WERI-Rb-1 (cell line): ENCODE measurements around the gene IARS2.
A peak's percentile ranks its signal among the peaks of the same experiment; 100 is the strongest.
"Not testable (repeated sequence)": the region's sequence is repeated elsewhere in the genome, so short reads cannot be mapped to it uniquely, and the experiment has no call there.

Experiments
- DNase-seq: peaks from one replicate; pipeline ENCODE4 v3.0.0-alpha.2; 2020
- H3K27ac ChIP-seq: fragments of 250-450 bp; sonication (Bioruptor Pico); 2 replicates; pipeline ENCODE4 v1.5.1; 2020; ENCODE audit warnings: mild to moderate bottlenecking, moderate library complexity
- H3K27me3 ChIP-seq: fragments of 250-450 bp; sonication (Bioruptor Pico); 2 replicates; pipeline ENCODE4 v1.5.1; 2021; ENCODE audit warnings: mild to moderate bottlenecking, low read depth, moderate library complexity; ENCODE audit not compliant: insufficient read depth, severe bottlenecking
- H3K36me3 ChIP-seq: fragments of 250-450 bp; sonication (Bioruptor Pico); 2 replicates; pipeline ENCODE4 v1.5.1; 2020; ENCODE audit warnings: mild to moderate bottlenecking, moderate library complexity
- H3K4me3 ChIP-seq: 2 replicates; pipeline ENCODE4 v1.5.1; 2011; ENCODE audit warnings: low read depth, mild to moderate bottlenecking, control low read depth, low read length
- H3K9me3 ChIP-seq: fragments of 250-450 bp; sonication (Bioruptor Pico); 2 replicates; pipeline ENCODE4 v1.5.1; 2021; ENCODE audit warnings: mild to moderate bottlenecking, moderate library complexity; ENCODE audit not compliant: severe bottlenecking
- TF ChIP-seq, protein P1 (sequence below): IDR thresholded peaks from 2 replicates; pipeline ENCODE4 v1.5.1; 2011; ENCODE audit warnings: low read depth, mild to moderate bottlenecking, control low read depth, inconsistent platforms, low read length

Gene IARS2

DNA sequence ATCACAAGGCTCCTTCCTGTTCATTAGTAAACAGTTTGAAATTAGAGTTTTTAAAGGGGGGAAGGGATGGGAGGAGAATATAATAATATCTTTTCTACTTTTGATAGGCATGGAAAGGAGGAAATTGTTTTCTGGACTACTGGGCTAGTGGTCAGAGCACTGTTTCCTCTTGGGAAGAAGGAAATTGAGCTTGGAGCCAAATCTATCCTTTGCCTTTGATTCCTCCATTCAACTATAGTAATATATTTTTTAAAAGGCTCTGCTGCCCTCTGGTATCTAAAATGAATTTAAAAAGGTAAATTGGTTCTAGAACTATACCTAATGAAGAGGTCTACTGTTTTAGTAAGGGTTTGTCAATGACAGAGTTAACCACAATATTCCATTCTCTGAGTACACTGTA, 5.9 kb downstream of the IARS2 start:
- no peaks in the 10 kb centered on the region for H3K27me3 ChIP-seq
- H3K36me3 ChIP-seq: peaks cover 76% of the 10 kb centered on the region
- H3K9me3 ChIP-seq: no peaks in the 10 kb centered on the region
- H3K27ac ChIP-seq: no peak overlapping the region
- DNase-seq: no peak
- TF ChIP-seq, protein P1, sequence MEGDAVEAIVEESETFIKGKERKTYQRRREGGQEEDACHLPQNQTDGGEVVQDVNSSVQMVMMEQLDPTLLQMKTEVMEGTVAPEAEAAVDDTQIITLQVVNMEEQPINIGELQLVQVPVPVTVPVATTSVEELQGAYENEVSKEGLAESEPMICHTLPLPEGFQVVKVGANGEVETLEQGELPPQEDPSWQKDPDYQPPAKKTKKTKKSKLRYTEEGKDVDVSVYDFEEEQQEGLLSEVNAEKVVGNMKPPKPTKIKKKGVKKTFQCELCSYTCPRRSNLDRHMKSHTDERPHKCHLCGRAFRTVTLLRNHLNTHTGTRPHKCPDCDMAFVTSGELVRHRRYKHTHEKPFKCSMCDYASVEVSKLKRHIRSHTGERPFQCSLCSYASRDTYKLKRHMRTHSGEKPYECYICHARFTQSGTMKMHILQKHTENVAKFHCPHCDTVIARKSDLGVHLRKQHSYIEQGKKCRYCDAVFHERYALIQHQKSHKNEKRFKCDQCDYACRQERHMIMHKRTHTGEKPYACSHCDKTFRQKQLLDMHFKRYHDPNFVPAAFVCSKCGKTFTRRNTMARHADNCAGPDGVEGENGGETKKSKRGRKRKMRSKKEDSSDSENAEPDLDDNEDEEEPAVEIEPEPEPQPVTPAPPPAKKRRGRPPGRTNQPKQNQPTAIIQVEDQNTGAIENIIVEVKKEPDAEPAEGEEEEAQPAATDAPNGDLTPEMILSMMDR: no peak
- no peak overlapping the region for H3K4me3 ChIP-seq

DNA sequence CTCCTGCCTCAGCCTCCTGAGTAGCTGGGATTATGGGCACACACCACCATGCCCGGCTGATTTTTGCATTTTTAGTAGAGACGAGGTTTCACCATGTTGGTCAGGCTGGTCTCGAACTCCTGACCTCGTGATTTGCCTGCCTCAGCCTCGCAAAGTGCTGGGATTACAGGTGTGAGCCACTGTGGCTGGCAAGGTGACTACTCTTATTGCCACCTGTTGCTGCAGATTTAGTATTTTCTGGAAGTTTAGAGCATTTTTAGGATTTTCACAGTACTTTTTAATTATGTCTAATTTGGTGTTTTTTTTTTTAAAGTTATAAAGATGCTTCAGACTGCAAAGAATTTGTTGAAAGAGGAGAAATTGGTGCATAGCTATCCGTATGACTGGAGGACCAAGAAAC, 16.5 kb downstream of the IARS2 start:
- not testable (repeated sequence) for H3K9me3 ChIP-seq, DNase-seq
- H3K36me3 ChIP-seq: peaks cover 77% of the 10 kb centered on the region

DNA sequence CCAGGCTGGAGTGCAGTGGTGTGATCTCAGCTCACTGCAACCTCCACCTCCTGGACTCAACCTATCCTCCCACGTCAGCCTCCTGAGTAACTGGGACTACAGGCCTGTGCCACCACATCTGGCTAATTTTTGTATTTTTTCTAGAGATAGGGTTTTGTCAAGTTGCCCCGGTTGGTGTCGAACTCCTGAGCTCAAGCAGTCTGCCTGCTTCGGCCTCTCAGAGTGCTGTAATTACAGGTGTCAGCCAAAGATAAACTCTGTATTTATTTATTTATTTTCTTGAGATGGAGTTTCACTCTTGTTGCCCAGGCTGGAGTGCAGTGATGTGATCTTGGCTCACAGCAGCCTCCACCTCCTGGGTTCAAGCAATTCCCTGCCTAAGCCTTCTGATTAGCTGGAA, 18.7 kb downstream of the IARS2 start:
- not testable (repeated sequence) for H3K4me3 ChIP-seq, H3K9me3 ChIP-seq, H3K27ac ChIP-seq, DNase-seq, H3K27me3 ChIP-seq
- H3K36me3 ChIP-seq: peaks cover 73% of the 10 kb centered on the region

More for the DNA sequence above, 16.5 kb downstream of the IARS2 start:
- not testable (repeated sequence) for H3K4me3 ChIP-seq, H3K27ac ChIP-seq, H3K27me3 ChIP-seq

GRCh38 chr1:220113136-220113695, 19.3 kb downstream of the IARS2 start:
- Histone ChIP-seq H3K27me3 (no peaks in the 10 kb centered on the region), H3K27ac (no peak overlapping the region), H3K9me3 (no peaks in the 10 kb centered on the region), H3K36me3 (peaks cover 73% of the 10 kb centered on the region), H3K4me3 (no peak overlapping the region)
- no peak for DNase-seq
- TF ChIP-seq, protein P1: peak; percentile 47

DNA sequence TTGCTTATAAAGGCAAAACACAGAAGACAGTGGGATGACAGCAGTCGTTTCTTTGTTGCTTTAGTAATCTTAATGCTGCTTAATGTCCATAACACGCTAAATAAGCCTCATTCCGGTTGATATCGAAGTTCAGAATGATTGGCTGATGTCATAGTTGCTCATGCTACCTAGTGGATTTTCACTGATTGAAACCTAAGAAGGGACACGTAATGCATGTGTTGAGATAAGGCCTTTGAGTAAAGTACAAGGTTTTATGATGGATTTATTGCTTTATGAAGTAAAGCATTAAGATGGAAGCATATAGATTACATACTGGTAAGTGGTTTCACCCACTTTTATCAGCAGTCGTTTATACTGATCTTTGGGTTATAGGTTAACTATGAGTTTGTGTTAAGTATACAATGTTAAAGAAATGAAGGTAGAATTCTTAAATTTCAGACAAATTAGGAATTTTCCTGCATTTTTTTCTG, 25.1 kb downstream of the IARS2 start:
- H3K36me3 ChIP-seq: peaks cover 35% of the 10 kb centered on the region
- H3K27ac ChIP-seq: no peak overlapping the region
- DNase-seq: no peak
- TF ChIP-seq, protein P1: no peak
- H3K9me3 ChIP-seq: no peaks in the 10 kb centered on the region
- H3K27me3 ChIP-seq: no peaks in the 10 kb centered on the region
- no peak overlapping the region for H3K4me3 ChIP-seq

GRCh38 chr1:220121791-220122530, 28.0 kb downstream of the IARS2 start:
- Histone ChIP-seq H3K27ac (no peak overlapping the region), H3K9me3 (no peaks in the 10 kb centered on the region), H3K27me3 (no peaks in the 10 kb centered on the region), H3K4me3 (no peak overlapping the region), H3K36me3 (peaks cover 16% of the 10 kb centered on the region)
- TF ChIP-seq, protein P1: no peak
- no peak for DNase-seq
